OCI-LY1 (cell line): ENCODE data around the gene TM7SF3.

Source experiments
- EZH2 ChIP-seq: fragments of 200-600 bp; sonication (generic), shearing (Covaris generic); IDR thresholded peaks from 2 replicates; pipeline ENCODE4 v1.8.0; 2017; ENCODE audit warnings: borderline replicate concordance, mixed run types, mild to moderate bottlenecking, antibody characterized with exemption, low read length, moderate library complexity, mixed read lengths
- TF ChIP-seq, protein P1 (sequence below): fragments of 200-600 bp; sonication (generic), shearing (Covaris generic); IDR thresholded peaks from 2 replicates; pipeline ENCODE4 v1.5.1; 2017; ENCODE audit warnings: mild to moderate bottlenecking, antibody characterized with exemption, low read length, moderate library complexity, mixed read lengths

DNA sequence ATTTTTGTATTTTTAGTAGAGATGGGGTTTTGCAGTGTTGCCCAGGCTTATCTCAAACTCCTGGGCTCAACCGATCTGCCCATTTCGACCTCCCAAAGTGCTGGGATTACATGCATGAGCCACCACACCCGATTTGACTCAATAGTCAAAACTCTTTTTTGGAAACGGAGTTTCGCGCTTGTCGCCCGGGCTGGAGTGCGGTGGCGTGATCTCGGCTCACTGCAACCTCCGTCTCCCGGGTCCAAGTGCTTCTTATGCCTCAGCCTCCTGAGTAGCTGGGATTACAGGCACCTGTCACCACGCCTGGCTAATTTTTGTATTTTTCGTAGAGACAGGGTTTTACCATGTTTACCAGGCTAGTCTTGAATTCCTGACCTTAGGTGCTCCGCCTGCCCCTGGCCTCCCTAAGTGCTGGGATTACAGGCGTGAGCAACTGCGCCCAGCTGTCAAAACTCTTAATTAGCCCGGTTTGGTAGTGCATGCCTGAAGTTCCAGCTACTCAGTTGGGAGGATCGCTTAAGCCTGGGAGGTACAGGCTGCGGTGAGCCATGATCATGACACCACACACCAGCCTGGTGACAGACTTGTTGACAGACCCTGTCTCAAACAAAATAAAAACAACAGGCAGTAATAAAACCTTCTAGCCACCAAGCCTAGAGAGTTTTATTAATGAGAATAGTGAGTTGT lies 20.6 kb upstream of the TM7SF3 start:
- TF ChIP-seq, protein P1, sequence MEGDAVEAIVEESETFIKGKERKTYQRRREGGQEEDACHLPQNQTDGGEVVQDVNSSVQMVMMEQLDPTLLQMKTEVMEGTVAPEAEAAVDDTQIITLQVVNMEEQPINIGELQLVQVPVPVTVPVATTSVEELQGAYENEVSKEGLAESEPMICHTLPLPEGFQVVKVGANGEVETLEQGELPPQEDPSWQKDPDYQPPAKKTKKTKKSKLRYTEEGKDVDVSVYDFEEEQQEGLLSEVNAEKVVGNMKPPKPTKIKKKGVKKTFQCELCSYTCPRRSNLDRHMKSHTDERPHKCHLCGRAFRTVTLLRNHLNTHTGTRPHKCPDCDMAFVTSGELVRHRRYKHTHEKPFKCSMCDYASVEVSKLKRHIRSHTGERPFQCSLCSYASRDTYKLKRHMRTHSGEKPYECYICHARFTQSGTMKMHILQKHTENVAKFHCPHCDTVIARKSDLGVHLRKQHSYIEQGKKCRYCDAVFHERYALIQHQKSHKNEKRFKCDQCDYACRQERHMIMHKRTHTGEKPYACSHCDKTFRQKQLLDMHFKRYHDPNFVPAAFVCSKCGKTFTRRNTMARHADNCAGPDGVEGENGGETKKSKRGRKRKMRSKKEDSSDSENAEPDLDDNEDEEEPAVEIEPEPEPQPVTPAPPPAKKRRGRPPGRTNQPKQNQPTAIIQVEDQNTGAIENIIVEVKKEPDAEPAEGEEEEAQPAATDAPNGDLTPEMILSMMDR: no peak
- TF ChIP-seq EZH2: no peak
